ENCODE results near the gene STARD9. TPM values are rescaled to one million over a fixed set of nuclear protein-coding genes. Genes with fewer than 3 reads are reported as not detected.

The STARD9 gene
- total and polyA plus RNA-seq, 2 of the 13 experiments (the other 11 are each of a cell fraction or from before 2014, with no cell fraction given) = 5.3 to 7.5 TPM

DNA sequence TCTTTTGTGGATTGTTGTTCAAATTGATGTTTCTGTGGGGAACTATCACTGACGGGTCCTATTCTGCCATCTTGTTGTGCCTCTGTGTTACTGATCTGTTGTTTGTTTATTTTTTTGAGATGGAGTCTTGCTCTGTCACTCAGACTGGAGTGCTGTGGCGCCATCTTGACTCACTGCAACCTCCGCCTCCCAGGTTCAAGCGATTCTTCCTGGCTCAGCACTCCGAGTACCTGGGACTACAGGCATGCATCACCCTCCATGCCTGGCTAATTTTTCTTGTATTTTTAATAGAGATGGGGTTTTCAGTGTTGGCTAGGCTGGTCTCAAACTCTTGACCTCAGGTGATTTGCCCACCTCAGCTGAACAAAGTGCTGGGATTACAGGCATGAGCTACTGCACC is 129.9 kb downstream of the STARD9 start:
- no peaks in the 10 kb centered on the region for H4K20me1 ChIP-seq (ENCODE audit: insufficient read depth, low read length)
- no peak overlapping the region for H3K27ac ChIP-seq (ENCODE audit: extremely low read length, insufficient read depth, low read length)
- no peak overlapping the region for H3K9ac ChIP-seq (ENCODE audit: insufficient read depth, low read depth, low read length)
- H3K27me3 ChIP-seq (ENCODE audit: control insufficient read depth in 1 of 2, insufficient read depth in 2 of 2, low read length in 2 of 2) = no peaks in the 10 kb centered on the region
- H3K4me1 ChIP-seq (ENCODE audit: insufficient read depth, low read length) = peaks cover 17% of the 10 kb centered on the region
- DNase-seq (ENCODE audit: low spot score) (no peak), ATAC-seq (no peak), FAIRE-seq (no peak)
- BruUV-seq (replicated peaks) = no TSS peak
- 0 out of 5 replicates have a peak, but pooled peaks cover 0 to 1% of the 10 kb centered on the region in 2 experiments for H3K36me3 ChIP-seq (replicated peaks in 1 of 2; ENCODE audit: control insufficient read depth in 1 of 2, insufficient read depth in 2 of 2, low read length in 2 of 2)
- H3K4me2 ChIP-seq (ENCODE audit: low read depth, low read length) = no peak overlapping the region
- CTCF ChIA-PET (ENCODE audit: low intra/inter-chr PET ratio, low total read pairs) = interaction anchor here (1.5 kb wide), 1 partner anchor 221 kb away, joined by 15 read pairs; no protein-coding TSS in a partner anchor
- no peaks in the 10 kb centered on the region for H3K9me3 ChIP-seq (ENCODE audit: low read length)
- in situ Hi-C loops (cut with HindIII; ENCODE audit: extremely low pct_ligation_motif_present, low pct_unique_long_range_greater_than_20kb) = loop anchor here (25.0 kb wide), 1 partner anchor 507 kb away; the partner anchor contains the start of gene EPB42
- H2AFZ ChIP-seq (ENCODE audit: low read length) = no peak overlapping the region
- intact Hi-C loops (cut with micrococcal nuclease; ENCODE audit: unreplicated experiment) = no loop called here
- WGBS (ENCODE audit: low lambda C conversion rate) = 100% methylated on average over 5 of the region's 5 CpGs
- no peak overlapping the region for H3K4me3 ChIP-seq (replicated peaks in 1 of 3; ENCODE audit: insufficient read depth in 1 of 3, low read depth in 2 of 3, low read length in 3 of 3)
- H3K79me2 ChIP-seq (ENCODE audit: insufficient read depth, low read length) = no peaks in the 10 kb centered on the region
- POLR2A ChIA-PET = no interaction called here
- TF ChIP-seq TCF7 (IDR thresholded peaks at IDR 0.05; ENCODE audit: low read depth) (no peak), NFKB2 (CRISPR knock-in tag; IDR thresholded peaks at IDR 0.05; ENCODE audit: borderline replicate concordance) (no peak), ZNF205 (CRISPR knock-in tag; IDR thresholded peaks at IDR 0.05) (no peak), ASH2L (IDR thresholded peaks at IDR 0.05; ENCODE audit: insufficient read length, low read depth, low read length) (no peak), KDM6A (CRISPR knock-in tag; IDR thresholded peaks at IDR 0.05; ENCODE audit: low read depth) (no peak), ZFP37 (CRISPR knock-in tag; IDR thresholded peaks at IDR 0.05; ENCODE audit: borderline replicate concordance) (no peak), TFDP1 (CRISPR knock-in tag; IDR thresholded peaks at IDR 0.05; ENCODE audit: borderline replicate concordance) (no peak), NKX3-1 (CRISPR knock-in tag; IDR thresholded peaks at IDR 0.05) (no peak), GTF3A (CRISPR knock-in tag; conservative IDR thresholded peaks at IDR 0.05) (no peak), MTF1 (CRISPR knock-in tag; IDR thresholded peaks at IDR 0.05) (no peak), ZNF234 (CRISPR knock-in tag; conservative IDR thresholded peaks at IDR 0.05) (no peak), ARNT2 (CRISPR knock-in tag; IDR thresholded peaks at IDR 0.05; ENCODE audit: low read depth) (no peak), JARID2 (CRISPR knock-in tag; IDR thresholded peaks at IDR 0.05; ENCODE audit: insufficient replicate concordance) (no peak), ZNF24 (IDR thresholded peaks at IDR 0.05) (no peak), ZMAT3 (CRISPR knock-in tag; conservative IDR thresholded peaks at IDR 0.05) (no peak)
- TF ChIP-seq, protein P1, sequence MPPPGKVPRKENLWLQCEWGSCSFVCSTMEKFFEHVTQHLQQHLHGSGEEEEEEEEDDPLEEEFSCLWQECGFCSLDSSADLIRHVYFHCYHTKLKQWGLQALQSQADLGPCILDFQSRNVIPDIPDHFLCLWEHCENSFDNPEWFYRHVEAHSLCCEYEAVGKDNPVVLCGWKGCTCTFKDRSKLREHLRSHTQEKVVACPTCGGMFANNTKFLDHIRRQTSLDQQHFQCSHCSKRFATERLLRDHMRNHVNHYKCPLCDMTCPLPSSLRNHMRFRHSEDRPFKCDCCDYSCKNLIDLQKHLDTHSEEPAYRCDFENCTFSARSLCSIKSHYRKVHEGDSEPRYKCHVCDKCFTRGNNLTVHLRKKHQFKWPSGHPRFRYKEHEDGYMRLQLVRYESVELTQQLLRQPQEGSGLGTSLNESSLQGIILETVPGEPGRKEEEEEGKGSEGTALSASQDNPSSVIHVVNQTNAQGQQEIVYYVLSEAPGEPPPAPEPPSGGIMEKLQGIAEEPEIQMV (CRISPR knock-in tag; IDR thresholded peaks at IDR 0.05; ENCODE audit: low read depth) = no peak
- TF ChIP-seq, protein P2, sequence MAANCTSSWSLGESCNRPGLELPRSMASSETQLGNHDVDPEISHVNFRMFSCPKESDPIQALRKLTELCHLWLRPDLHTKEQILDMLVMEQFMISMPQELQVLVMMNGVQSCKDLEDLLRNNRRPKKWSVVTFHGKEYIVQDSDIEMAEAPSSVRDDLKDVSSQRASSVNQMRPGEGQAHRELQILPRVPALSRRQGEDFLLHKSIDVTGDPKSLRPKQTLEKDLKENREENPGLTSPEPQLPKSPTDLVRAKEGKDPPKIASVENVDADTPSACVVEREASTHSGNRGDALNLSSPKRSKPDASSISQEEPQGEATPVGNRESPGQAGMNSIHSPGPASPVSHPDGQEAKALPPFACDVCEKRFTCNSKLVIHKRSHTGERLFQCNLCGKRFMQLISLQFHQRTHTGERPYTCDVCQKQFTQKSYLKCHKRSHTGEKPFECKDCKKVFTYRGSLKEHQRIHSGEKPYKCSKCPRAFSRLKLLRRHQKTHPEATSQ (CRISPR knock-in tag; IDR thresholded peaks at IDR 0.05; ENCODE audit: borderline replicate concordance) = no peak
